Mesenchymal stem cell (in vitro differentiated cells and primary cell): ENCODE results near the gene SCUBE1.
A peak's percentile ranks its signal among the peaks of the same experiment; 100 is the strongest.

Source experiments
- DNase-seq: peaks from one replicate; pipeline ENCODE4 v3.0.0-alpha.2; 2013
- H2AFZ ChIP-seq: one replicate; pipeline ENCODE4 v1.6.1; 2013; ENCODE audit warnings: low read depth, mild to moderate bottlenecking, control low read depth, inconsistent platforms, low read length, moderate library complexity
- H2AK5ac ChIP-seq: 2 replicates; pipeline ENCODE4 v1.6.1; 2013; ENCODE audit warnings: low read length, moderate library complexity, mild to moderate bottlenecking, inconsistent platforms; ENCODE audit not compliant: severe bottlenecking
- H2BK120ac ChIP-seq: one replicate; pipeline ENCODE4 v1.6.1; 2013; ENCODE audit warnings: low read depth, mild to moderate bottlenecking, inconsistent platforms, low read length, moderate library complexity
- H2BK12ac ChIP-seq, 2 experiments: one replicate each; pipeline ENCODE4 v1.6.1; 2013; ENCODE audit warnings: inconsistent platforms in 2 of 2, low read length in 2 of 2, mild to moderate bottlenecking in 2 of 2, moderate library complexity in 2 of 2, control low read depth in 1 of 2
- H2BK15ac ChIP-seq: one replicate; pipeline ENCODE4 v1.6.1; 2013; ENCODE audit warnings: mild to moderate bottlenecking, low read depth, inconsistent platforms; ENCODE audit not compliant: poor library complexity, severe bottlenecking
- H2BK5ac ChIP-seq: 2 replicates; pipeline ENCODE4 v1.6.1; 2013; ENCODE audit warnings: low read depth, mild to moderate bottlenecking, low read length, control low read depth, inconsistent platforms; ENCODE audit not compliant: poor library complexity, severe bottlenecking
- H3K14ac ChIP-seq, 2 experiments: one replicate each; pipeline ENCODE4 v1.6.1; 2013; ENCODE audit warnings: inconsistent platforms in 2 of 2, low read length in 2 of 2, control low read depth in 1 of 2, mild to moderate bottlenecking in 1 of 2, moderate library complexity in 1 of 2
- H3K18ac ChIP-seq, 2 experiments: one replicate each; pipeline ENCODE4 v1.6.1; 2013; ENCODE audit warnings: inconsistent platforms in 2 of 2, low read length in 2 of 2, control low read depth in 1 of 2, low read depth in 1 of 2, mild to moderate bottlenecking in 1 of 2
- H3K23ac ChIP-seq, 2 experiments: one replicate each; pipeline ENCODE4 v1.6.1; 2013; ENCODE audit warnings: inconsistent platforms in 2 of 2, low read length in 2 of 2, mild to moderate bottlenecking in 2 of 2, moderate library complexity in 2 of 2, control low read depth in 1 of 2
- H3K27ac ChIP-seq: 2 replicates; pipeline ENCODE4 v1.5.1; 2013; ENCODE audit warnings: mild to moderate bottlenecking, moderate library complexity, low read length, control low read depth, inconsistent platforms; ENCODE audit not compliant: poor library complexity, severe bottlenecking
- H3K27me3 ChIP-seq, 2 experiments: 2 replicates each; pipeline versions ENCODE4 v1.6.1 to v1.7.0; 2013; ENCODE audit warnings: low read length in 2 of 2, mild to moderate bottlenecking in 2 of 2, moderate library complexity in 2 of 2, control low read depth in 1 of 2, inconsistent platforms in 1 of 2; ENCODE audit not compliant: control insufficient read depth in 1 of 2, insufficient read depth in 1 of 2
- H3K36me3 ChIP-seq, 2 experiments: 2 replicates each; pipeline versions ENCODE4 v1.6.1 to v1.7.0; 2013; ENCODE audit warnings: low read length in 2 of 2, control low read depth in 1 of 2, inconsistent platforms in 1 of 2, low read depth in 1 of 2, mild to moderate bottlenecking in 1 of 2; ENCODE audit not compliant: insufficient read depth in 2 of 2, control insufficient read depth in 1 of 2
- H3K4ac ChIP-seq, 2 experiments: one replicate each; pipeline ENCODE4 v1.6.1; 2013; ENCODE audit warnings: inconsistent platforms in 2 of 2, low read length in 2 of 2, mild to moderate bottlenecking in 2 of 2, moderate library complexity in 2 of 2, control low read depth in 1 of 2, low read depth in 1 of 2
- H3K4me1 ChIP-seq: 2 replicates; pipeline ENCODE4 v1.6.1; 2013; ENCODE audit warnings: low read depth, low read length, control low read depth; ENCODE audit not compliant: control insufficient read depth, insufficient read depth
- H3K4me2 ChIP-seq: 2 replicates; pipeline ENCODE4 v1.6.1; 2013; ENCODE audit warnings: low read length, mild to moderate bottlenecking, inconsistent platforms; ENCODE audit not compliant: poor library complexity, severe bottlenecking
- H3K4me3 ChIP-seq, 2 experiments: 2 replicates each; pipeline versions ENCODE4 v1.5.1 to v1.7.0; 2013; ENCODE audit warnings: low read length in 2 of 2, mild to moderate bottlenecking in 2 of 2, control low read depth in 1 of 2, low read depth in 1 of 2; ENCODE audit not compliant: insufficient read depth in 1 of 2
- H3K79me1 ChIP-seq: replicated peaks from 2 replicates; pipeline ENCODE4 v1.6.1; 2013; ENCODE audit warnings: mild to moderate bottlenecking, control low read depth, low read length, inconsistent platforms; ENCODE audit not compliant: poor library complexity, severe bottlenecking
- H3K9ac ChIP-seq: 2 replicates; pipeline ENCODE4 v1.7.0; 2013; ENCODE audit warnings: mild to moderate bottlenecking, low read length, moderate library complexity
- H3K9me3 ChIP-seq: 2 replicates; pipeline ENCODE4 v1.7.0; 2013; ENCODE audit warnings: mild to moderate bottlenecking, low read length; ENCODE audit not compliant: control insufficient read depth
- H4K8ac ChIP-seq: one replicate; pipeline ENCODE4 v1.6.1; 2013; ENCODE audit warnings: inconsistent platforms, mild to moderate bottlenecking, low read length, moderate library complexity
- H4K91ac ChIP-seq: one replicate; pipeline ENCODE4 v1.6.1; 2013; ENCODE audit warnings: mild to moderate bottlenecking, low read length, inconsistent platforms
- WGBS: methylation state at CpG from one replicate; pipeline ENCODE4 v1.1.7; 2013; ENCODE audit warnings: mixed read lengths; 5-methylcytosine and 5-hydroxymethylcytosine counted together

The SCUBE1 gene

GRCh38 chr22:43154887-43155536 is 188.2 kb downstream of the SCUBE1 start:
- H4K91ac ChIP-seq: no peak overlapping the region
- WGBS: 88% methylated on average over 27 of the region's 27 CpGs
- H3K4me1 ChIP-seq: peaks cover 51% of the 10 kb centered on the region

GRCh38 chr22:43153899-43154298 is 189.3 kb downstream of the SCUBE1 start:
- Histone ChIP-seq H3K36me3 (peaks cover 10 to 37% of the 10 kb centered on the region in 2 experiments), H2BK15ac (no peak overlapping the region), H3K9ac (peak overlapping the region; percentile 87), H3K9me3 (no peaks in the 10 kb centered on the region), H3K14ac (no peak overlapping the region), H3K4me2 (peak overlapping the region; percentile 55), H3K4me3 (peak overlapping the region in 1 of 2 experiments; percentile 58), H3K79me1 (peaks cover 21% of the 10 kb centered on the region), H3K23ac (no peak overlapping the region), H3K4me1 (peaks cover 44% of the 10 kb centered on the region), H2BK120ac (no peak overlapping the region), H3K27ac (peak overlapping the region; percentile 76), H2AK5ac (no peak overlapping the region), H2BK12ac (no peak overlapping the region), H3K4ac (no peak overlapping the region), H2BK5ac (no peak overlapping the region), H2AFZ (no peak overlapping the region), H4K8ac (no peak overlapping the region), H3K18ac (no peak overlapping the region), H4K91ac (no peak overlapping the region), H3K27me3 (no peaks in the 10 kb centered on the region)
- peak; percentile 21 for DNase-seq
- WGBS: 80% methylated on average over 8 of the region's 9 CpGs

More at GRCh38 chr22:43154887-43155536, 188.2 kb downstream of the SCUBE1 start:
- Histone ChIP-seq H2BK5ac (no peak overlapping the region), H3K14ac (no peak overlapping the region), H2AFZ (no peak overlapping the region), H2AK5ac (no peak overlapping the region), H4K8ac (peak overlapping the region; percentile 57), H3K18ac (no peak overlapping the region), H3K4me3 (no peak overlapping the region), H3K36me3 (peaks cover 17 to 48% of the 10 kb centered on the region in 2 experiments), H3K9ac (no peak overlapping the region), H2BK12ac (no peak overlapping the region), H3K9me3 (no peaks in the 10 kb centered on the region), H2BK15ac (no peak overlapping the region), H3K4ac (no peak overlapping the region), H3K4me2 (no peak overlapping the region), H3K27ac (no peak overlapping the region), H3K23ac (no peak overlapping the region), H2BK120ac (no peak overlapping the region), H3K27me3 (no peaks in the 10 kb centered on the region), H3K79me1 (peaks cover 32% of the 10 kb centered on the region)
- no peak for DNase-seq

GRCh38 chr22:43152357-43153071 is 190.7 kb downstream of the SCUBE1 start:
- Histone ChIP-seq H3K27me3 (no peaks in the 10 kb centered on the region), H4K91ac (peak overlapping the region; percentile 53), H2BK12ac (peak overlapping the region in 1 of 2 experiments; percentile 76), H3K9ac (peak overlapping the region; percentile 91), H3K4me3 (peak overlapping the region; percentile 88 to 94), H2BK5ac (no peak overlapping the region), H3K9me3 (no peaks in the 10 kb centered on the region), H3K4me2 (peak overlapping the region; percentile 74), H3K79me1 (peaks cover 13% of the 10 kb centered on the region), H3K4me1 (peaks cover 42% of the 10 kb centered on the region), H3K14ac (peak overlapping the region in 1 of 2 experiments; percentile 81), H2BK15ac (peak overlapping the region; percentile 68), H3K4ac (peak overlapping the region; percentile 80 to 95), H3K18ac (peak overlapping the region; percentile 60 to 93), H3K27ac (peak overlapping the region; percentile 85), H3K23ac (peak overlapping the region in 1 of 2 experiments; percentile 18), H2AK5ac (peak overlapping the region; percentile 54), H2BK120ac (no peak overlapping the region), H4K8ac (peak overlapping the region; percentile 87), H3K36me3 (peaks cover 10 to 27% of the 10 kb centered on the region in 2 experiments), H2AFZ (no peak overlapping the region)
- 41% methylated on average over 22 of the region's 22 CpGs for WGBS
- peak; percentile 55 for DNase-seq

- H3K4ac ChIP-seq: peak overlapping the region; percentile 95 to 97
- H3K23ac ChIP-seq: peak overlapping the region in 1 of 2 experiments; percentile 18
- H2BK5ac ChIP-seq: no peak overlapping the region
- H3K18ac ChIP-seq: peak overlapping the region; percentile 60 to 99
- peak overlapping the region in 1 of 2 experiments; percentile 81 for H3K14ac ChIP-seq
- H4K91ac ChIP-seq: peak overlapping the region; percentile 53
- H2AK5ac ChIP-seq: peak overlapping the region; percentile 54
- H3K4me1 ChIP-seq: peaks cover 41% of the 10 kb centered on the region
- peaks cover 13% of the 10 kb centered on the region for H3K79me1 ChIP-seq
- peak overlapping the region; percentile 88 to 94 for H3K4me3 ChIP-seq
- no peak for DNase-seq
- peak overlapping the region; percentile 78 for H2BK15ac ChIP-seq
- peak overlapping the region; percentile 85 for H3K27ac ChIP-seq
- H2BK120ac ChIP-seq: no peak overlapping the region
- H3K9ac ChIP-seq: peak overlapping the region; percentile 91
- no peaks in the 10 kb centered on the region for H3K27me3 ChIP-seq
- peak overlapping the region; percentile 74 for H3K4me2 ChIP-seq
- peak overlapping the region; percentile 87 for H4K8ac ChIP-seq
- H2BK12ac ChIP-seq: peak overlapping the region in 1 of 2 experiments; percentile 76
- H3K36me3 ChIP-seq: peaks cover 10 to 26% of the 10 kb centered on the region in 2 experiments
- no peaks in the 10 kb centered on the region for H3K9me3 ChIP-seq
- 69% methylated on average over 18 of the region's 18 CpGs for WGBS
- H2AFZ ChIP-seq: no peak overlapping the region
These were observed 191.2 kb downstream of the SCUBE1 start for GRCh38 chr22:43152003-43152356.
